Activated CD4-positive, alpha-beta T cell treated with anti-CD3 and anti-CD28 coated beads, Interleukin-2, amount 10 ng/mL, durations not matched to agents 7 days and 5 days (primary cell): ENCODE data around the gene STRN3. TPM values are rescaled to one million over a fixed set of nuclear protein-coding genes. Genes with fewer than 3 reads are reported as not detected.

Experiments used
- CTCF ChIA-PET: fragments of 350-600 bp; sonication (Branson Sonifier 250); formaldehyde crosslinking; loops from one replicate; lab custom pipeline; 2021; ENCODE audit warnings: antibody characterized with exemption; lab: Charles Lee
- POLR2A ChIA-PET: fragments of 350-600 bp; sonication (Branson Sonifier 250); formaldehyde crosslinking; loops from one replicate; lab custom pipeline; 2021; ENCODE audit warnings: antibody characterized with exemption; lab: Charles Lee
- DNase-seq: peaks from one replicate; pipeline ENCODE4 v3.0.0-alpha.2; 2020
- H3K27ac Mint-ChIP-seq: one replicate; pipeline ENCODE4 v1.8.0; 2021; ENCODE audit warnings: mild to moderate bottlenecking, moderate library complexity, mixed read lengths
- H3K27me3 Mint-ChIP-seq: one replicate; pipeline ENCODE4 v1.8.0; 2021; ENCODE audit warnings: mixed read lengths
- H3K36me3 Mint-ChIP-seq: one replicate; pipeline ENCODE4 v1.8.0; 2021; ENCODE audit warnings: low read depth, mixed read lengths
- H3K4me1 Mint-ChIP-seq: one replicate; pipeline ENCODE4 v1.8.0; 2021; ENCODE audit warnings: mixed read lengths
- H3K4me3 Mint-ChIP-seq: one replicate; pipeline ENCODE4 v1.8.0; 2021; ENCODE audit warnings: mild to moderate bottlenecking, moderate library complexity, mixed read lengths
- H3K9me3 Mint-ChIP-seq: one replicate; pipeline ENCODE4 v1.8.0; 2021; ENCODE audit warnings: mixed read lengths
- microRNA-seq: library from miRNA; unstranded; fragments of <30 nt; microRNA quantifications from one replicate; pipeline ENCODE4 v1.2.0, GENCODE V29; 2021; ENCODE audit warnings: borderline microRNAs expressed, borderline replicate concordance
- total RNA-seq, 2 experiments: library from RNA; stranded (reverse); gene quantifications; one replicate each; pipeline ENCODE4 v1.2.3, GENCODE V29; 2021

Gene STRN3
- total RNA-seq, 2 experiments from 2014 or later = 20.4 TPM

- CTCF ChIA-PET = no interaction called here
- H3K27ac Mint-ChIP-seq = no peak overlapping the region
- POLR2A ChIA-PET = no interaction called here
These were observed 170.7 kb downstream of the STRN3 start for GRCh38 chr14:30855345-30856037.

GRCh38 chr14:30854492-30854891 is 171.7 kb downstream of the STRN3 start:
- Mint-ChIP-seq H3K9me3 (no peaks in the 10 kb centered on the region), H3K4me1 (peaks cover 7% of the 10 kb centered on the region), H3K4me3 (no peak overlapping the region), H3K36me3 (no peaks in the 10 kb centered on the region), H3K27ac (no peak overlapping the region), H3K27me3 (peaks cover 24% of the 10 kb centered on the region)
- POLR2A ChIA-PET = no interaction called here
- CTCF ChIA-PET = interaction anchor here (0.6 to 0.7 kb wide), 3 partner anchors 18 to 360 kb away, joined by 3 to 6 read pairs (median 3); no protein-coding TSS in a partner anchor
- no peak for DNase-seq

More at GRCh38 chr14:30855345-30856037, 170.7 kb downstream of the STRN3 start:
- no peak overlapping the region for H3K4me3 Mint-ChIP-seq
- peaks cover 23% of the 10 kb centered on the region for H3K27me3 Mint-ChIP-seq
- H3K9me3 Mint-ChIP-seq = no peaks in the 10 kb centered on the region
- H3K36me3 Mint-ChIP-seq = no peaks in the 10 kb centered on the region
- DNase-seq = no peak
- peaks cover 7% of the 10 kb centered on the region for H3K4me1 Mint-ChIP-seq

GRCh38 chr14:30853946-30854345 is 172.2 kb downstream of the STRN3 start:
- no peak overlapping the region for H3K4me3 Mint-ChIP-seq
- H3K27me3 Mint-ChIP-seq = peaks cover 30% of the 10 kb centered on the region
- no peak overlapping the region for H3K27ac Mint-ChIP-seq
- ChIA-PET POLR2A (no interaction called here), CTCF (no interaction called here)
- H3K9me3 Mint-ChIP-seq = no peaks in the 10 kb centered on the region
- H3K4me1 Mint-ChIP-seq = peaks cover 7% of the 10 kb centered on the region
- H3K36me3 Mint-ChIP-seq = no peaks in the 10 kb centered on the region
- DNase-seq = no peak

- CTCF ChIA-PET = no interaction called here
- H3K9me3 Mint-ChIP-seq = no peaks in the 10 kb centered on the region
- H3K27me3 Mint-ChIP-seq = peaks cover 37% of the 10 kb centered on the region
- DNase-seq = no peak
- POLR2A ChIA-PET = no interaction called here
- no peak overlapping the region for H3K4me3 Mint-ChIP-seq
- H3K36me3 Mint-ChIP-seq = no peaks in the 10 kb centered on the region
- no peak overlapping the region for H3K27ac Mint-ChIP-seq
- H3K4me1 Mint-ChIP-seq = peaks cover 4% of the 10 kb centered on the region
These were observed 176.2 kb downstream of the STRN3 start for GRCh38 chr14:30849983-30850382.

GRCh38 chr14:30849354-30849753 is 176.8 kb downstream of the STRN3 start:
- H3K4me1 Mint-ChIP-seq = peaks cover 1% of the 10 kb centered on the region
- POLR2A ChIA-PET = no interaction called here
- no peak for DNase-seq
- H3K9me3 Mint-ChIP-seq = no peaks in the 10 kb centered on the region
- H3K36me3 Mint-ChIP-seq = no peaks in the 10 kb centered on the region
- no peak overlapping the region for H3K27ac Mint-ChIP-seq
- CTCF ChIA-PET = no interaction called here
- H3K27me3 Mint-ChIP-seq = peaks cover 41% of the 10 kb centered on the region
- H3K4me3 Mint-ChIP-seq = no peak overlapping the region

GRCh38 chr14:30848449-30849240 is 177.5 kb downstream of the STRN3 start:
- no peak overlapping the region for H3K27ac Mint-ChIP-seq
- CTCF ChIA-PET = interaction anchor here (0.6 kb wide), 1 partner anchor 62 kb away, joined by 3 read pairs; no protein-coding TSS in a partner anchor
- H3K4me3 Mint-ChIP-seq = no peak overlapping the region
- no peaks in the 10 kb centered on the region for H3K36me3 Mint-ChIP-seq
- H3K4me1 Mint-ChIP-seq = no peaks in the 10 kb centered on the region
- H3K27me3 Mint-ChIP-seq = peaks cover 41% of the 10 kb centered on the region
- H3K9me3 Mint-ChIP-seq = no peaks in the 10 kb centered on the region
- POLR2A ChIA-PET = no interaction called here
- no peak for DNase-seq

Small RNA genes within 50 kb of the gene (microRNA-seq; reads per million reads assigned to microRNA genes)
- gene MIR624 = 30.1 reads per million, percentile 56 among the genes with 10 or more reads in this experiment

Other genes with a start within 250 kb of the STRN3 start
- under 1 TPM; 0.10 to 0.33 TPM for gene COCH, start 151.8 kb downstream of the STRN3 start, total RNA-seq
- 1 to 10 TPM; 5.1 to 6.4 TPM for gene AP4S1, start 730 bp downstream of the STRN3 start, total RNA-seq
- gene HECTD1, start 181.4 kb upstream of the STRN3 start, total RNA-seq = 100 to 1,000 TPM in 1 of 2 experiments, 10 to 100 TPM in 1; 97.2 to 110 TPM